H1 (cell line): ENCODE measurements around the gene PUS7L. TPM values are rescaled to one million over a fixed set of nuclear protein-coding genes. Genes with fewer than 3 reads are reported as not detected.

Experiments used
- ASH2L ChIP-seq: fragments of 200-600, 300-600 bp; sonication (generic); IDR thresholded peaks from one replicate; pipeline ENCODE4 v1.7.1; 2017; ENCODE audit warnings: low read length
- BACH1 ChIP-seq: IDR thresholded peaks from 2 replicates; pipeline ENCODE4 v1.6.1; 2012; ENCODE audit warnings: low read length, improper control_type of control experiment
- CBX8 ChIP-seq: fragments of 300-800, 300-1000 bp; sonication (generic); IDR thresholded peaks from 2 replicates; pipeline ENCODE4 v1.7.1; 2016; ENCODE audit warnings: low read depth, low read length, borderline replicate concordance
- CEBPB ChIP-seq: IDR thresholded peaks from 2 replicates; pipeline ENCODE4 v1.6.1; 2012; ENCODE audit warnings: low read depth, low read length
- CREB1 ChIP-seq: IDR thresholded peaks from 2 replicates; pipeline ENCODE4 v1.6.1; 2012; ENCODE audit warnings: inconsistent platforms
- CTBP2 ChIP-seq: IDR thresholded peaks from 2 replicates; pipeline ENCODE4 v1.7.0; 2011; ENCODE audit warnings: borderline replicate concordance, mild to moderate bottlenecking, moderate library complexity, mixed read lengths, low read length; ENCODE audit not compliant: insufficient read depth, insufficient read length
- CTCF ChIP-seq, 3 experiments: IDR thresholded peaks; 1 replicate in 2 of 3; 2 replicates in 1 of 3; pipeline versions ENCODE4 v1.5.1 to v1.6.1; 2011; ENCODE audit warnings: low read length in 3 of 3, mild to moderate bottlenecking in 3 of 3, inconsistent platforms in 2 of 3, low read depth in 1 of 3, moderate library complexity in 1 of 3; ENCODE audit not compliant: insufficient read depth in 1 of 3; ENCODE audit errors: control extremely low read depth in 1 of 3
- E2F6 ChIP-seq: IDR thresholded peaks from 2 replicates; pipeline ENCODE4 v1.6.1; 2012; ENCODE audit warnings: inconsistent platforms
- FOSL1 ChIP-seq: IDR thresholded peaks from 2 replicates; pipeline ENCODE4 v1.6.1; 2011; ENCODE audit warnings: mild to moderate bottlenecking, low read depth, low read length, moderate library complexity; ENCODE audit not compliant: insufficient read depth
- HDAC6 ChIP-seq: IDR thresholded peaks from one replicate; pipeline ENCODE4 v1.7.1; 2012; ENCODE audit warnings: low read depth, mild to moderate bottlenecking, inconsistent platforms, low read length, moderate library complexity
- JUND ChIP-seq: IDR thresholded peaks from 2 replicates; pipeline ENCODE4 v1.6.1; 2011; ENCODE audit warnings: mild to moderate bottlenecking, improper control_type of control experiment, low read length
- KDM5A ChIP-seq: fragments of 200-600 bp; IDR thresholded peaks from 2 replicates; pipeline ENCODE4 v1.7.1; 2012; ENCODE audit warnings: mild to moderate bottlenecking, low read length, inconsistent platforms, mixed read lengths
- MAFK ChIP-seq: IDR thresholded peaks from 2 replicates; pipeline ENCODE4 v1.6.1; 2012; ENCODE audit warnings: low read depth, mild to moderate bottlenecking, improper control_type of control experiment, low read length
- MAX ChIP-seq: IDR thresholded peaks from 2 replicates; pipeline ENCODE4 v1.6.1; 2012; ENCODE audit warnings: inconsistent platforms
- NRF1 ChIP-seq: IDR thresholded peaks from 2 replicates; pipeline ENCODE4 v1.6.1; 2011; ENCODE audit warnings: mild to moderate bottlenecking, low read depth, low read length, improper control_type of control experiment
- PHF8 ChIP-seq: fragments of 200-600 bp; sonication (generic); conservative IDR thresholded peaks from 2 replicates; pipeline ENCODE4 v1.7.1; 2012; ENCODE audit warnings: low read depth, mild to moderate bottlenecking, inconsistent platforms, low read length, moderate library complexity
- POLR2A ChIP-seq, 2 experiments: IDR thresholded peaks; 1 replicate in 1 of 2; 2 replicates in 1 of 2; pipeline ENCODE4 v1.6.1; 2011; ENCODE audit warnings: low read depth in 2 of 2, low read length in 2 of 2, mild to moderate bottlenecking in 2 of 2; ENCODE audit errors: control extremely low read depth in 1 of 2
- RBBP5 ChIP-seq: IDR thresholded peaks from 2 replicates; pipeline ENCODE4 v1.7.1; 2012; ENCODE audit warnings: low read depth, mild to moderate bottlenecking, inconsistent platforms, low read length, moderate library complexity, borderline replicate concordance
- RNF2 ChIP-seq: fragments of 200-900, 300-1000 bp; sonication (generic); IDR thresholded peaks from 2 replicates; pipeline ENCODE4 v1.7.1; 2016; ENCODE audit warnings: borderline replicate concordance, low read depth, mild to moderate bottlenecking, antibody characterized with exemption, low read length; ENCODE audit not compliant: poor library complexity, severe bottlenecking; ENCODE audit errors: missing control alignments
- SIRT6 ChIP-seq: IDR thresholded peaks from one replicate; pipeline ENCODE4 v1.7.1; 2012; ENCODE audit warnings: low read length, inconsistent platforms
- SP1 ChIP-seq: IDR thresholded peaks from 2 replicates; pipeline ENCODE4 v1.6.1; 2011; ENCODE audit warnings: low read depth, low read length
- TBP ChIP-seq: IDR thresholded peaks from 2 replicates; pipeline ENCODE4 v1.6.1; 2011; ENCODE audit warnings: low read depth, low read length, improper control_type of control experiment
- polyA plus RNA-seq, 7 experiments: library from polyadenylated mRNA; depleted of rRNA in 3 of 7; stranded (reverse) in 5 of 7; unstranded in 2 of 7; fragments of >200 nt in 5 of 7; fragments of 200-250 nt in 2 of 7; gene quantifications; 1 replicate in 5 of 7; 2 replicates in 1 of 7; 4 replicates in 1 of 7; pipeline versions ENCODE4 v1.2.1 to v1.2.3, GENCODE V29; 2011 to 2013; ENCODE audit warnings: missing spikeins in 2 of 7, mixed read lengths in 2 of 7
- total RNA-seq: library from RNA; stranded (reverse); fragmentation: NEBNext Ultra II Directional; extraction: Animal tissue kit (Norgen Biotek cat#: 25700); gene quantifications from 2 replicates; pipeline ENCODE4 v1.2.1, GENCODE V29; 2021

The PUS7L gene
- total and polyA plus RNA-seq, 2 of the 8 experiments (the other 6 are each of a cell fraction or from before 2014, with no cell fraction given): 3.6 to 26.8 TPM

- TF ChIP-seq JUND (no peak), PHF8 (peak; percentile 46), CEBPB (no peak), CBX8 (no peak), BACH1 (peak; percentile 84), ASH2L (peak; percentile 46), SP1 (peak; percentile 48), TBP (peak; percentile 44), MAFK (no peak), RNF2 (no peak), RBBP5 (peak; percentile 34; the same call in 1 of the 2 replicates), KDM5A (no peak), CTBP2 (no peak), MAX (peak; percentile 56), SIRT6 (no peak), POLR2A (IDR thresholded peaks at IDR 0.05; ENCODE audit: control extremely low read depth in 1 of 2, low read depth in 2 of 2, low read length in 2 of 2) (peak; percentile 69 to 73), CTCF (IDR thresholded peaks at IDR 0.05; ENCODE audit: control extremely low read depth in 1 of 3, insufficient read depth in 1 of 3, low read depth in 1 of 3, low read length in 3 of 3) (peak; percentile 40 to 41 (median 40)), E2F6 (peak; percentile 83), FOSL1 (no peak), HDAC6 (no peak), CREB1 (peak; percentile 81), NRF1 (peak; percentile 58)
Observed at GRCh38 chr12:43758728-43759563, at the start of gene PUS7L, which contains the start of gene IRAK4 (continued).
